Fibroblast of skin of scalp (primary cell): Measurements from ENCODE around the gene DPM1. TPM values are rescaled to one million over a fixed set of nuclear protein-coding genes. Genes with fewer than 3 reads are reported as not detected.

Source experiments
- DNase-seq: peaks from one replicate; pipeline ENCODE4 v3.0.0-alpha.2; 2013
- polyA plus RNA-seq, 2 experiments: library from polyadenylated mRNA; unstranded; fragments of 120-200 nt; gene quantifications; one replicate each; pipeline ENCODE4 v1.2.1, GENCODE V29; 2013; ENCODE audit not compliant: insufficient read length in 2 of 2

The DPM1 gene
- 48.8 TPM for polyA plus RNA-seq (2013, experiment 1 of 2; ENCODE audit: insufficient read length)
- 52.2 TPM for polyA plus RNA-seq (2013, experiment 2 of 2; ENCODE audit: insufficient read length)

GRCh38 chr20:50957798-50958614, at the start of gene DPM1:
DPM1 (minus strand) TSS chr20:50958532; CDS start chr20:50958523, 9 bp downstream.
- peak; percentile 90 for DNase-seq

- no peak for DNase-seq
Measured at GRCh38 chr20:51005214-51005613, 46.9 kb upstream of the DPM1 start.

- no peak for DNase-seq
Measured at GRCh38 chr20:51004781-51005180, 46.4 kb upstream of the DPM1 start.

GRCh38 chr20:51004305-51004727, 46.0 kb upstream of the DPM1 start:
- no peak for DNase-seq

GRCh38 chr20:51003753-51004152, 45.4 kb upstream of the DPM1 start:
- no peak for DNase-seq

GRCh38 chr20:51002633-51003032, 44.3 kb upstream of the DPM1 start:
- DNase-seq, result no peak

GRCh38 chr20:51001430-51002265, 43.3 kb upstream of the DPM1 start:
- no peak for DNase-seq

- DNase-seq, result no peak
Measured at GRCh38 chr20:50999355-50999754, 41.0 kb upstream of the DPM1 start.

- DNase-seq, result no peak
Measured at GRCh38 chr20:50996901-50997865, 38.9 kb upstream of the DPM1 start.

- DNase-seq, result peak; percentile 35
Measured at GRCh38 chr20:50995506-50995905, 37.2 kb upstream of the DPM1 start.

- no peak for DNase-seq
Measured at GRCh38 chr20:50993876-50994275, 35.5 kb upstream of the DPM1 start.

GRCh38 chr20:50992733-50993457, 34.6 kb upstream of the DPM1 start:
- peak; percentile 84 for DNase-seq

GRCh38 chr20:50992336-50992732, 34.0 kb upstream of the DPM1 start:
- no peak for DNase-seq

- DNase-seq, result no peak
Measured at GRCh38 chr20:50991076-50991475, 32.7 kb upstream of the DPM1 start.

GRCh38 chr20:50987493-50988210, 29.3 kb upstream of the DPM1 start:
- DNase-seq, result peak; percentile 90

GRCh38 chr20:50983321-50983720, 25.0 kb upstream of the DPM1 start:
- DNase-seq, result no peak

GRCh38 chr20:50982363-50982762, 24.0 kb upstream of the DPM1 start:
- DNase-seq, result peak; percentile 47

- no peak for DNase-seq
Measured at GRCh38 chr20:50981714-50982048, 23.3 kb upstream of the DPM1 start.

- DNase-seq, result peak; percentile 79
Measured at GRCh38 chr20:50980851-50981713, 22.8 kb upstream of the DPM1 start.
